ENCODE data around the gene L3MBTL4. TPM values are rescaled to one million over a fixed set of nuclear protein-coding genes. Genes with fewer than 3 reads are reported as not detected.

L3MBTL4 gene
- total and polyA plus RNA-seq, 3 experiments from 2014 or later, result 0.07 to 0.18 (median 0.13) TPM

DNA sequence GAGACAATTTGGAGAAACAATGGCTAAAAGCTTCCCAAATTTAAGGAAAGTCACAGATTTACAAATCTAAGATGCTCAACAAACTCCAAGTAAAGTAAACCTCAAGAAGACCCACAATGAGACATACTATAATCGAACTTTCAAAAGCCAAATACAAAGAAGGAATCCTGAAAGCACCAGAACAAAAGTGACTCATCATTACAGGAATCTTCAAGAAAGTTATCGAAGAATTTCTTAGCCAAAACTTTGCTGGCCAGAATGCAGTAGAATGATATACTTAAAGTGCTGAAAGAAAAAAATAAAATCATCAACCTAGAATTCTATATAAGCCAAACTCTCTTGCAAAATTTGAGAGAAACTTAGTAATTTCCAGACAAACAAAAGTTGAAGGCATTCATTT is 412.8 kb downstream of the L3MBTL4 start:
- no peaks in the 10 kb centered on the region for H3K36me3 ChIP-seq (ENCODE audit: insufficient read depth, low read length)
- no peak overlapping the region for H3K27ac Mint-ChIP-seq

DNA sequence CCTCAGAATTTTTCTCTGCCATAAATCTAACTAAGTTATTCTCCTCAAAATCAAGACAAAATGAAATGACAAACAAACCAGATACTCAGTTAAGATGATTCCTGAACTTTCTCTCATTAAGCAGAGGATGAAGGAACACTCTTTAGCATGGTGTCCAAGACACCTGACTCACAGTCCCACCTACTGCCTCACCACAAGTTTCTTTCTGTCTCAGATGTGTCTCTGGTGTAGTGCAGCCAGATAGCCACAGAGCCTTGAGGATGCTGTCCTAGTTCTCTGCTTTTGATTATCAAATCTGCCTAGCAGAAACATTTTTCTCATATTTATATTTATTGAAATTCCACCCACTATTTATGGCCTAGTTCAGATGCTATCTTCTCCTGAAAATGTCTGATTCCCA is 415.8 kb downstream of the L3MBTL4 start:
- no peaks in the 10 kb centered on the region for H3K36me3 Mint-ChIP-seq
- Histone ChIP-seq H3K36me3 (ENCODE audit: insufficient read depth, low read length) (no peaks in the 10 kb centered on the region), H3K27ac (ENCODE audit: low read depth, low read length) (no peak overlapping the region), H3K4me1 (ENCODE audit: insufficient read depth, low read length) (no peaks in the 10 kb centered on the region), H3K9me3 (ENCODE audit: low read length) (no peaks in the 10 kb centered on the region), H3K4me3 (ENCODE audit: low read length) (no peak overlapping the region), H3K27me3 (ENCODE audit: insufficient read depth, low read length, poor library complexity, severe bottlenecking) (no peaks in the 10 kb centered on the region)
- H3K9me3 Mint-ChIP-seq, result peaks cover 0 to 7% (median 4%) of the 10 kb centered on the region in 5 donors
- H3K27me3 Mint-ChIP-seq, result no peaks in the 10 kb centered on the region
- no peak for DNase-seq
- no peak overlapping the region for H3K4me3 Mint-ChIP-seq
- no peak overlapping the region for H3K27ac Mint-ChIP-seq
- POLR2A ChIA-PET, result no interaction called here
- H3K4me1 Mint-ChIP-seq, result peaks cover 0 to 4% (median 0%) of the 10 kb centered on the region in 3 donors
- CTCF ChIA-PET, result no interaction called here

More for the DNA sequence above, 412.8 kb downstream of the L3MBTL4 start:
- peaks cover 0 to 18% (median 12%) of the 10 kb centered on the region in 3 donors for H3K4me1 Mint-ChIP-seq
- POLR2A ChIA-PET, result no interaction called here
- no peak overlapping the region for H3K4me3 Mint-ChIP-seq
- H3K27ac ChIP-seq (ENCODE audit: low read depth, low read length), result no peak overlapping the region
- no peaks in the 10 kb centered on the region for H3K4me1 ChIP-seq (ENCODE audit: insufficient read depth, low read length)
- no peak overlapping the region for H3K4me3 ChIP-seq (ENCODE audit: low read length)
- no peaks in the 10 kb centered on the region for H3K36me3 Mint-ChIP-seq
- no peaks in the 10 kb centered on the region for H3K9me3 ChIP-seq (ENCODE audit: low read length)
- CTCF ChIA-PET, result no interaction called here
- peaks cover 0 to 7% (median 5%) of the 10 kb centered on the region in 5 donors for H3K9me3 Mint-ChIP-seq
- no peaks in the 10 kb centered on the region for H3K27me3 ChIP-seq (ENCODE audit: insufficient read depth, low read length, poor library complexity, severe bottlenecking)
- H3K27me3 Mint-ChIP-seq, result no peaks in the 10 kb centered on the region
- no peak for DNase-seq

DNA sequence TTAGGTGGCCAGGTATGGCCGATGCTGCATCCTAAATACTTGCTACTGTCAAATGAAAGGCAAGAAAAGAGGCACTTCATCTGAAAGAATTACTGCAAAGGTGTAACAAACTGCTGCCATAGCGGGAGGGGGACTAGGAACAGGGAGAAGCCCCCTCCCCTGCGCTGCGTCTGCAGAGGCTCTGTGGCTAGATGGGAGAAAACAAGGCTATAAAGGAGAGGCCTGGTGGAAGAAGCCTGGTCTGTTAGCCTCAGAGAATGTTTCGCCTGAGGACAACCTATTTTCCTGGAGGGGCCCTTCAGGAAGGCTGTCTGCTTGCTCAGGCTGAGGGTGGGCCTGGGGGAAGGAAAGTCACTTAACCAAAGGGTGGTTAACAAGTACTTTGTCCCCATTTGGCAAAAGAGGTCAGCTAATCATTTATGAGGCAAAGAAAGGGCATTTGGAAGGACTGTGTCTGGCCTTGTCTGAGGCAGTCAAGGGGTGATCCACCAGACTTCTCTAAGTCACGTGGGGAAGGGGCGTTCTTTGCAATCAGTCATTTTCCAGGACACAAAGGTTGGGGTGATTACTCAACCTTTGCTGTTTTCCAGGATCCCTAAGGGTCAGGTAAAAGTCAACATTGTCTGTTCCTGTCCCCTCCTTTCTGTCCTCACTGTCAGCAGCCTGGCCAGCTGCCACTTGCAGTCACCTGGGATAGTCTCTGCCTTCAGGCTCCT is 416.4 kb downstream of the L3MBTL4 start:
- no peaks in the 10 kb centered on the region for H3K27me3 ChIP-seq (ENCODE audit: insufficient read depth, low read length, poor library complexity, severe bottlenecking)
- no peaks in the 10 kb centered on the region for H3K9me3 ChIP-seq (ENCODE audit: low read length)
- no peaks in the 10 kb centered on the region for H3K36me3 Mint-ChIP-seq
- no peak overlapping the region for H3K4me3 Mint-ChIP-seq
- DNase-seq, result no peak
- H3K36me3 ChIP-seq (ENCODE audit: insufficient read depth, low read length), result no peaks in the 10 kb centered on the region
- no peak overlapping the region for H3K4me3 ChIP-seq (ENCODE audit: low read length)
- H3K27ac Mint-ChIP-seq, result no peak overlapping the region
- no peaks in the 10 kb centered on the region for H3K4me1 Mint-ChIP-seq
- H3K4me1 ChIP-seq (ENCODE audit: insufficient read depth, low read length), result no peaks in the 10 kb centered on the region
- H3K27ac ChIP-seq (ENCODE audit: low read depth, low read length), result no peak overlapping the region
- H3K9me3 Mint-ChIP-seq, result peaks cover 0 to 7% (median 4%) of the 10 kb centered on the region in 5 donors
- CTCF ChIA-PET, result no interaction called here
- POLR2A ChIA-PET, result no interaction called here
- no peaks in the 10 kb centered on the region for H3K27me3 Mint-ChIP-seq

DNA sequence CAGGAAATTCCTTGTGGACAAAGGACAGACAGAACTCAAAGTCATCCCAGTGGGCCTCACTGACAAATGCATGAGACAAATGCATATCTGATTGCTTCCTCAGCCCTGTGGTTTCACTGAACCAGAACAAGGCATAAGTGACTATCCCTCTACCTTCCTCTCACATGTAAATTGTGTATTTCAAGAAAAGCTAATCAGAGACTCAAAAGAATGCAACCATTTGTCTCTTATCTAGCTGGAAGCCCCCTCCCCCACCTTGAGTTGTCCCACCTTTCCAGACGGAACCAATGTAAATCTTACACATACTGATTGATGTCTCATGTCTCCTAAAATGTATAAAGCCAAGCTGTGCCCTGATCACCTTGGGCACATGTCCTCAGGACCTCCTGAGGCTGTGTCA is 417.4 kb downstream of the L3MBTL4 start:
- H3K27ac Mint-ChIP-seq, result no peak overlapping the region
- POLR2A ChIA-PET, result no interaction called here
- H3K27ac ChIP-seq (ENCODE audit: low read depth, low read length), result no peak overlapping the region
- no peaks in the 10 kb centered on the region for H3K4me1 Mint-ChIP-seq
- peaks cover 0 to 7% (median 4%) of the 10 kb centered on the region in 5 donors for H3K9me3 Mint-ChIP-seq
- no peaks in the 10 kb centered on the region for H3K27me3 Mint-ChIP-seq
- no peaks in the 10 kb centered on the region for H3K4me1 ChIP-seq (ENCODE audit: insufficient read depth, low read length)
- no peak overlapping the region for H3K4me3 Mint-ChIP-seq
- H3K4me3 ChIP-seq (ENCODE audit: low read length), result no peak overlapping the region
- no peaks in the 10 kb centered on the region for H3K9me3 ChIP-seq (ENCODE audit: low read length)
- no peaks in the 10 kb centered on the region for H3K36me3 ChIP-seq (ENCODE audit: insufficient read depth, low read length)
- DNase-seq, result no peak
- no peaks in the 10 kb centered on the region for H3K36me3 Mint-ChIP-seq
- CTCF ChIA-PET, result no interaction called here
- no peaks in the 10 kb centered on the region for H3K27me3 ChIP-seq (ENCODE audit: insufficient read depth, low read length, poor library complexity, severe bottlenecking)

DNA sequence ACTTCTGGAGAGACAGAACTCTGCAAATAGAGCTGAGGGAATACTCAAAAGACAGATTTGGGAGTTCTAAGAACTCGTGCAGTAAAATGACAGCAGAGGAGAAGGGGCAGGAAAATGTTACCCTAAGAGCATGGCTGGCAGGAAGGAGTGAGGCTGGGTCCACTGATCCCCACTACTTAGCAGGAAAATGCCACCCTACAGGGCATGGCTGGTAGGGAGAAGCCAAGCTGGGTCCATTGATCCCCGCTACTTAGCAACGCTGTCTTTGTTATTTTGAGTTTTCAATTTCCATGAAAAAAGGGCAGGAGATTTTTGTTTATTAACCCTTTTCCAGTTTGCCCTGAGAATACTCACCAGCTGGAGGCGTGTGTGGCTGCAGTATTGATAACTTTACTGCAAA is 419.1 kb downstream of the L3MBTL4 start:
- no peaks in the 10 kb centered on the region for H3K27me3 ChIP-seq (ENCODE audit: insufficient read depth, low read length, poor library complexity, severe bottlenecking)
- Mint-ChIP-seq H3K4me1 (no peaks in the 10 kb centered on the region), H3K27ac (no peak overlapping the region), H3K27me3 (no peaks in the 10 kb centered on the region), H3K9me3 (peaks cover 3 to 8% (median 6%) of the 10 kb centered on the region in 5 donors), H3K36me3 (no peaks in the 10 kb centered on the region), H3K4me3 (no peak overlapping the region)
- H3K4me1 ChIP-seq (ENCODE audit: insufficient read depth, low read length), result no peaks in the 10 kb centered on the region
- H3K4me3 ChIP-seq (ENCODE audit: low read length), result no peak overlapping the region
- DNase-seq, result no peak
- CTCF ChIA-PET, result no interaction called here
- POLR2A ChIA-PET, result no interaction called here
- no peak overlapping the region for H3K27ac ChIP-seq (ENCODE audit: low read depth, low read length)
- H3K36me3 ChIP-seq (ENCODE audit: insufficient read depth, low read length), result no peaks in the 10 kb centered on the region
- no peaks in the 10 kb centered on the region for H3K9me3 ChIP-seq (ENCODE audit: low read length)

DNA sequence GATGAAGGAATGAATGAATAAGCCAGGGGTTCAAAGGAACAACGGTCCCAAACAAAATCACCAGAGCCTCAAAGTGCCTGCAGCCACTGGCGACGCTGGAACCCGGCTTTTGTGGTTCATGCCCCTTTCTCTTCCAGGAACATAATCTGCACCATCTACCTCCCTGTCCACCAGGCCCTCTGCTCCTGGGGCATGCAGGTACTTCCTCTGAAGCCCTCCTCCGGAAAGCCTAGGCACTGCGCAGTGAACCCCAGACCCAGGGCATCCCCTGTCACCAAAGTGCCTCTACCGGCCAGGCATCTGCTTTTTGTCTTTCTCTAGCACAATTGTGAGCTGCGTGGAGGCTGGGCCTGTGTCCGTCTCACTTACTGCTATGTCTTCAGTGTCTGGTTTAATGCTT is 420.8 kb downstream of the L3MBTL4 start:
- Histone ChIP-seq H3K27ac (ENCODE audit: low read depth, low read length) (no peak overlapping the region), H3K36me3 (ENCODE audit: insufficient read depth, low read length) (no peaks in the 10 kb centered on the region), H3K4me3 (ENCODE audit: low read length) (no peak overlapping the region), H3K27me3 (ENCODE audit: insufficient read depth, low read length, poor library complexity, severe bottlenecking) (no peaks in the 10 kb centered on the region), H3K4me1 (ENCODE audit: insufficient read depth, low read length) (no peaks in the 10 kb centered on the region), H3K9me3 (ENCODE audit: low read length) (no peaks in the 10 kb centered on the region)
- DNase-seq, result no peak
- Mint-ChIP-seq H3K27ac (no peak overlapping the region), H3K9me3 (peaks cover 3 to 6% (median 3%) of the 10 kb centered on the region in 5 donors), H3K4me1 (no peaks in the 10 kb centered on the region), H3K4me3 (no peak overlapping the region), H3K36me3 (no peaks in the 10 kb centered on the region), H3K27me3 (no peaks in the 10 kb centered on the region)
- CTCF ChIA-PET, result no interaction called here
- POLR2A ChIA-PET, result no interaction called here

DNA sequence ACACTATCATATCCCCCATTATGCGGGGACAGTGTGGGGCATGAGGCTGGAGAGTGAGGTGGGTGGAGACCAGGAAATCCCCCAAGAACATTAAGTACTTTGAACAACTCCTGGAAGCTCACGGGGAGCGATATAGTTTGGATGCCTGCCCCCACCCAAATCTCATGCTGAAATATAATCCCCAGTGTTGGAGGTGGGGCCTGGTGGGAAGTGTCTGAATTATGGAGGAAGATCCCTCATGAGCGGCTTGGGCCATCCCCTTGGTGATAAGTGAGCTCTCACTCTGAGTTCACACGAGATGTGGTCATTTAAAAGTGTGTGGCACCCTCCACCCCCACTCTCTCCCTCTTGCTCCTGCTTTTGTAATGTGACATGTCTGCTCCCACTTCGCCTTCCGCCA is 422.3 kb downstream of the L3MBTL4 start:
- H3K36me3 ChIP-seq (ENCODE audit: insufficient read depth, low read length), result no peaks in the 10 kb centered on the region
- H3K27ac Mint-ChIP-seq, result no peak overlapping the region
- DNase-seq, result no peak
- POLR2A ChIA-PET, result no interaction called here
- H3K27me3 ChIP-seq (ENCODE audit: insufficient read depth, low read length, poor library complexity, severe bottlenecking), result no peaks in the 10 kb centered on the region
- H3K27me3 Mint-ChIP-seq, result no peaks in the 10 kb centered on the region
- CTCF ChIA-PET, result no interaction called here
- no peaks in the 10 kb centered on the region for H3K4me1 ChIP-seq (ENCODE audit: insufficient read depth, low read length)
- H3K9me3 ChIP-seq (ENCODE audit: low read length), result no peaks in the 10 kb centered on the region
- no peak overlapping the region for H3K4me3 Mint-ChIP-seq
- peaks cover under 1 to 4% (median 3%) of the 10 kb centered on the region in 5 donors for H3K9me3 Mint-ChIP-seq
- no peak overlapping the region for H3K27ac ChIP-seq (ENCODE audit: low read depth, low read length)
- H3K36me3 Mint-ChIP-seq, result no peaks in the 10 kb centered on the region
- no peaks in the 10 kb centered on the region for H3K4me1 Mint-ChIP-seq
- no peak overlapping the region for H3K4me3 ChIP-seq (ENCODE audit: low read length)

DNA sequence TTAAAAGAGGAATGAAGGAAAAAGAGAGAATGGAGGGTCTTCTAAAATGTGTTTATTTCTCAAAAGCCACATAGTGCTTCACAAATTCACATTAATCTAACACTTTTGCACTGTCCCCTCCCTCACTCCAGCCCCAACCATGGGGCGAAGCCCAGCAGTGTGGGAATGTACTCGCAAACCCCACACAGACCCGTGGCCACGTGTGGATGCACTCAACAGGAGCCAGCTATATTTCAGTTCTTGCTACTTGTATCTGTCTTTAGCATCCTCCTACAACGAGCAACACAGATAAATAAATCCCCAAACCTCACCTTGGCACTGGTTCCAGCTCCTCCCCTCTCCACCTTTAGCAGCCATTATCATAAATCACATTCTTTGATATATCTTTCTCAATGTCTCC is 427.5 kb downstream of the L3MBTL4 start:
- Histone ChIP-seq H3K4me1 (ENCODE audit: insufficient read depth, low read length) (no peaks in the 10 kb centered on the region), H3K27me3 (ENCODE audit: insufficient read depth, low read length, poor library complexity, severe bottlenecking) (no peaks in the 10 kb centered on the region), H3K36me3 (ENCODE audit: insufficient read depth, low read length) (no peaks in the 10 kb centered on the region), H3K9me3 (ENCODE audit: low read length) (no peaks in the 10 kb centered on the region), H3K27ac (ENCODE audit: low read depth, low read length) (no peak overlapping the region), H3K4me3 (ENCODE audit: low read length) (no peak overlapping the region)
- POLR2A ChIA-PET, result no interaction called here
- Mint-ChIP-seq H3K4me3 (no peak overlapping the region), H3K27ac (no peak overlapping the region), H3K36me3 (no peaks in the 10 kb centered on the region), H3K9me3 (peaks cover 0 to 3% (median 3%) of the 10 kb centered on the region in 5 donors), H3K4me1 (no peaks in the 10 kb centered on the region), H3K27me3 (no peaks in the 10 kb centered on the region)
- DNase-seq, result no peak
- CTCF ChIA-PET, result no interaction called here

All from CD8-positive, alpha-beta memory T cell (primary cell).